HepG2 (cell line): ENCODE measurements around the gene FAM83G. TPM values are rescaled to one million over a fixed set of nuclear protein-coding genes. Genes with fewer than 3 reads are reported as not detected.

Experiments used
- ATAC-seq: fragments of 200-7000 bp; cut with Tn5 transposase; 3 replicates; pipeline ENCODE4 v1.9.1; 2020; ENCODE audit warnings: mild to moderate bottlenecking, moderate library complexity
- BruUV-seq: library from RNA; stranded (reverse); fragments of 400-500 nt; replicated peaks from 2 replicates; lab custom pipeline; 2021; lab: Mats Ljungman, UMichigan
- CTCF ChIA-PET: fragments of 300-600 bp; formaldehyde crosslinking; extraction: SDS; loops from one replicate; lab custom pipeline; 2021; ENCODE audit warnings: low total read pairs, inconsistent platforms, low intra/inter-chr PET ratio; lab: Yijun Ruan, JAX
- POLR2A ChIA-PET: fragments of 350-600 bp; sonication (Branson Sonifier 250); formaldehyde crosslinking; loops from one replicate; lab custom pipeline; 2020; ENCODE audit warnings: antibody characterized with exemption, inconsistent platforms; lab: Yijun Ruan, JAX
- DNase-seq: peaks from one replicate; pipeline ENCODE4 v3.0.0-alpha.2; 2015; ENCODE audit warnings: low spot score
- FAIRE-seq: peaks from 3 replicates; lab custom pipeline; 2011; peaks lifted over from hg19 to GRCh38; lab: Jason Lieb, UNC
- H2AFZ ChIP-seq: one replicate; pipeline ENCODE4 v1.6.1; 2011; ENCODE audit warnings: low read length, inconsistent platforms
- H3K27ac ChIP-seq: fragments of 300-600 bp; 3 replicates; pipeline ENCODE4 v1.8.0; 2011; ENCODE audit warnings: mixed run types, mild to moderate bottlenecking, mixed read lengths, low read length, inconsistent platforms; ENCODE audit not compliant: insufficient read depth; ENCODE audit errors: extremely low read length
- H3K27me3 ChIP-seq, 2 experiments: fragments of 200-600 bp in 1 of 2; 2 replicates in 1 of 2; 3 replicates in 1 of 2; pipeline versions ENCODE4 v1.6.0 to v1.8.0; 2011; ENCODE audit warnings: low read length in 2 of 2, mild to moderate bottlenecking in 2 of 2, moderate library complexity in 2 of 2, inconsistent platforms in 1 of 2; ENCODE audit not compliant: insufficient read depth in 2 of 2, control insufficient read depth in 1 of 2
- H3K36me3 ChIP-seq, 2 experiments: fragments of 200-600 bp in 1 of 2; replicated peaks in 1 of 2; 2 replicates in 1 of 2; 3 replicates in 1 of 2; pipeline versions ENCODE4 v1.5.1 to v1.8.0; 2011; ENCODE audit warnings: low read length in 2 of 2, inconsistent platforms in 1 of 2; ENCODE audit not compliant: insufficient read depth in 2 of 2, control insufficient read depth in 1 of 2
- H3K4me1 ChIP-seq: 2 replicates; pipeline ENCODE4 v1.5.1; 2012; ENCODE audit warnings: low read length, inconsistent platforms; ENCODE audit not compliant: insufficient read depth
- H3K4me2 ChIP-seq: 2 replicates; pipeline ENCODE4 v1.6.0; 2011; ENCODE audit warnings: low read depth, low read length, inconsistent platforms
- H3K4me3 ChIP-seq, 3 experiments: fragments of 200-600 bp in 1 of 3; sonication (generic), shearing (Covaris generic) in 1 of 3; replicated peaks in 1 of 3; 2 replicates each; pipeline ENCODE4 v1.5.1; 2011 to 2016; ENCODE audit warnings: low read length in 3 of 3, inconsistent platforms in 2 of 3, low read depth in 2 of 3, mild to moderate bottlenecking in 2 of 3, control low read depth in 1 of 3, mixed read lengths in 1 of 3; ENCODE audit not compliant: insufficient read depth in 1 of 3
- H3K79me2 ChIP-seq: one replicate; pipeline ENCODE4 v1.6.1; 2011; ENCODE audit warnings: low read length, inconsistent platforms; ENCODE audit not compliant: insufficient read depth
- H3K9ac ChIP-seq: 2 replicates; pipeline ENCODE4 v1.6.0; 2011; ENCODE audit warnings: mild to moderate bottlenecking, low read depth, low read length, inconsistent platforms; ENCODE audit not compliant: insufficient read depth
- H3K9me3 ChIP-seq: 2 replicates; pipeline ENCODE4 v1.5.1; 2012; ENCODE audit warnings: mild to moderate bottlenecking, low read length
- H4K20me1 ChIP-seq: 2 replicates; pipeline ENCODE4 v1.6.0; 2011; ENCODE audit warnings: inconsistent platforms, mild to moderate bottlenecking, low read length, moderate library complexity; ENCODE audit not compliant: insufficient read depth
- AFF4 ChIP-seq: sonication (generic); formaldehyde crosslinking; IDR thresholded peaks from 2 replicates; pipeline ENCODE4 v1.4.0; 2020; ENCODE audit warnings: missing genetic modification reagents
- CTCF ChIP-seq: sonication (generic); formaldehyde crosslinking; IDR thresholded peaks from 2 replicates; pipeline ENCODE4 v1.5.0; 2020; ENCODE audit warnings: mild to moderate bottlenecking, missing genetic modification reagents, moderate library complexity
- KAT7 ChIP-seq: IDR thresholded peaks from 2 replicates; pipeline ENCODE4 v1.6.1; 2018; ENCODE audit warnings: borderline replicate concordance, missing compliant biosample characterization
- MTA3 ChIP-seq: sonication (generic); formaldehyde crosslinking; IDR thresholded peaks from 2 replicates; pipeline ENCODE4 v1.4.0; 2020; ENCODE audit warnings: missing genetic modification reagents
- PHF5A ChIP-seq: IDR thresholded peaks from one replicate; pipeline ENCODE4 v1.6.1; 2018; ENCODE audit warnings: low read depth, missing genetic modification reagents; ENCODE audit not compliant: unreplicated experiment
- RNF219 ChIP-seq: sonication (generic); formaldehyde crosslinking; IDR thresholded peaks from 2 replicates; pipeline ENCODE4 v1.5.0; 2020; ENCODE audit warnings: mild to moderate bottlenecking, missing genetic modification reagents
- SNAPC2 ChIP-seq: sonication (generic); formaldehyde crosslinking; IDR thresholded peaks from 2 replicates; pipeline ENCODE4 v1.8.1; 2022; ENCODE audit warnings: mild to moderate bottlenecking, missing genetic modification reagents
- ZNF12 ChIP-seq: sonication (generic); formaldehyde crosslinking; IDR thresholded peaks from 2 replicates; pipeline ENCODE4 v1.5.0; 2020; ENCODE audit warnings: missing genetic modification reagents
- ZNF503 ChIP-seq: sonication (generic); formaldehyde crosslinking; IDR thresholded peaks from 2 replicates; pipeline ENCODE4 v1.4.0; 2020; ENCODE audit warnings: missing genetic modification reagents
- ZNF639 ChIP-seq: conservative IDR thresholded peaks from 2 replicates; pipeline ENCODE4 v1.6.1; 2018; ENCODE audit warnings: missing genetic modification reagents
- ZNF761 ChIP-seq: sonication (generic); formaldehyde crosslinking; conservative IDR thresholded peaks from 2 replicates; pipeline ENCODE4 v1.4.0; 2020; ENCODE audit warnings: mild to moderate bottlenecking, missing genetic modification reagents
- ZSCAN21 ChIP-seq: sonication (generic); formaldehyde crosslinking; IDR thresholded peaks from 2 replicates; pipeline ENCODE4 v1.8.0; 2022; ENCODE audit warnings: mild to moderate bottlenecking, missing genetic modification reagents, moderate library complexity, borderline replicate concordance
- WGBS: methylation state at CpG from one replicate; pipeline ENCODE4 v1.1.6; 2017; ENCODE audit warnings: low lambda C conversion rate; 5-methylcytosine and 5-hydroxymethylcytosine counted together
- in situ Hi-C: cut with HindIII; loops from 2 replicates; pipeline ENCODE4 v1.10.0; 2017; ENCODE audit warnings: low pct_unique_long_range_greater_than_20kb; ENCODE audit not compliant: extremely low pct_ligation_motif_present
- intact Hi-C: fragments of 100-400 bp; cut with micrococcal nuclease; formaldehyde crosslinking; loops from one replicate; pipeline ENCODE4 v1.10.0; 2022; ENCODE audit not compliant: unreplicated experiment
- polyA plus RNA-seq, 8 experiments: library from polyadenylated mRNA; depleted of rRNA in 3 of 8; stranded (reverse) in 7 of 8; unstranded in 1 of 8; fragments of >200 nt; fragmentation: Illumina TruSeq in 4 of 8; extraction: Trizol in 4 of 8; gene quantifications; 2 replicates each; pipeline versions ENCODE4 v1.2.1 to v1.2.3, GENCODE V29; 2011 to 2016; ENCODE audit warnings: low read depth in 4 of 8, missing spikeins in 1 of 8, mixed read lengths in 1 of 8; ENCODE audit not compliant: insufficient read depth in 1 of 8
- total RNA-seq, 5 experiments: library from RNA; depleted of rRNA; stranded (reverse); fragments of >200 nt; fragmentation: Illumina TruSeq; extraction: Trizol; gene quantifications; 2 replicates each; pipeline ENCODE4 v1.2.3, GENCODE V29; 2016; ENCODE audit warnings: low read depth in 1 of 5

The FAM83G gene
- total and polyA plus RNA-seq, 2 of the 13 experiments (the other 11 are each of a cell fraction or from before 2014, with no cell fraction given), result 13.7 to 18.6 TPM

GRCh38 chr17:18944646-18945045 lies 59.9 kb downstream of the FAM83G start (continued):
- no peak for TF ChIP-seq AFF4
- no peak for TF ChIP-seq RNF219
- TF ChIP-seq ZNF639, result no peak
- TF ChIP-seq, all 625 proteins: peak for 0

- no peaks in the 10 kb centered on the region for H3K79me2 ChIP-seq
- H3K36me3 ChIP-seq, result no peaks in the 10 kb centered on the region
- H3K9ac ChIP-seq, result no peak overlapping the region
- WGBS, result 21% methylated on average over 2 of the region's 2 CpGs
- ATAC-seq (peak; percentile 23; the same call in 1 of the 3 replicates), FAIRE-seq (no peak), DNase-seq (no peak)
- ChIA-PET POLR2A (no interaction called here), CTCF (no interaction called here)
- H3K27me3 ChIP-seq, result peaks cover 0 to 25% of the 10 kb centered on the region in 2 experiments; a peak in 4 of 5 replicates
- no peak overlapping the region for H2AFZ ChIP-seq
- intact Hi-C loops, result no loop called here
- no peak overlapping the region for H3K4me2 ChIP-seq
- peaks cover 12% of the 10 kb centered on the region for H3K4me1 ChIP-seq
- H3K27ac ChIP-seq, result no peak overlapping the region
- no peaks in the 10 kb centered on the region for H3K9me3 ChIP-seq
- no peaks in the 10 kb centered on the region for H4K20me1 ChIP-seq
- no peak overlapping the region for H3K4me3 ChIP-seq
- in situ Hi-C loops, result no loop called here
- BruUV-seq, result no TSS peak
- no peak for TF ChIP-seq PHF5A
- no peak for TF ChIP-seq MTA3 (CRISPR knock-in tag)
- TF ChIP-seq ZSCAN21 (CRISPR knock-in tag), result no peak
- no peak for TF ChIP-seq SNAPC2 (CRISPR knock-in tag)
- no peak for TF ChIP-seq ZNF761 (CRISPR knock-in tag)
- no peak for TF ChIP-seq ZNF503 (CRISPR knock-in tag)
- TF ChIP-seq CTCF (CRISPR knock-in tag), result no peak
- TF ChIP-seq ZNF12 (CRISPR knock-in tag), result no peak
- no peak for TF ChIP-seq KAT7 (CRISPR knock-in tag)
Observed at GRCh38 chr17:18938692-18939023, 65.9 kb downstream of the FAM83G start.
